HEK293 (cell line): ENCODE results near the gene B3GAT1.

Experiments
- CTCF ChIP-seq: fragments of 450-650 bp; formaldehyde crosslinking; IDR thresholded peaks from 2 replicates; pipeline ENCODE4 v1.5.1; 2016; ENCODE audit warnings: missing biosample characterization, missing genetic modification characterization
- ZBTB11 ChIP-seq: fragments of 450-650 bp; formaldehyde crosslinking; conservative IDR thresholded peaks from 2 replicates; pipeline ENCODE4 v1.5.1; 2016; ENCODE audit warnings: low read depth, missing biosample characterization, missing genetic modification characterization
- ZNF211 ChIP-seq: fragments of 450-650 bp; formaldehyde crosslinking; IDR thresholded peaks from 2 replicates; pipeline ENCODE4 v1.5.1; 2016; ENCODE audit warnings: low read depth, missing biosample characterization, missing genetic modification characterization
- ZNF24 ChIP-seq: fragments of 450-650 bp; formaldehyde crosslinking; IDR thresholded peaks from 2 replicates; pipeline ENCODE4 v1.5.1; 2016; ENCODE audit warnings: missing biosample characterization, missing genetic modification characterization
- ZNF707 ChIP-seq: fragments of 450-650 bp; formaldehyde crosslinking; IDR thresholded peaks from 2 replicates; pipeline ENCODE4 v1.5.1; 2016; ENCODE audit warnings: missing biosample characterization, missing genetic modification characterization
- ZSCAN30 ChIP-seq: fragments of 450-650 bp; IDR thresholded peaks from 2 replicates; pipeline ENCODE4 v1.5.1; 2018; ENCODE audit warnings: missing biosample characterization, mild to moderate bottlenecking, missing genetic modification characterization, moderate library complexity

- no peak for TF ChIP-seq ZNF707 (tag by site-specific recombination)
- no peak for TF ChIP-seq CTCF (tag by site-specific recombination)
- no peak for TF ChIP-seq ZSCAN30
- no peak for TF ChIP-seq ZBTB11 (tag by site-specific recombination)
- TF ChIP-seq ZNF211 (tag by site-specific recombination) = no peak
- TF ChIP-seq ZNF24 (tag by site-specific recombination) = no peak
These were observed 64.6 kb downstream of the B3GAT1 start for GRCh38 chr11:134347441-134347840.
